Left ventricle myocardium inferior (tissue), 1 donor: ENCODE results near the gene SLC4A4. TPM values are rescaled to one million over a fixed set of nuclear protein-coding genes. Genes with fewer than 3 reads are reported as not detected.

Experiments
- DNase-seq: peaks from one replicate; pipeline ENCODE4 v3.0.0-alpha.2; 2020
- H3K27ac ChIP-seq: fragments of 200-600 bp; replicated peaks from 2 replicates; pipeline ENCODE4 v1.8.0; 2021
- H3K27me3 ChIP-seq: fragments of 200-600 bp; 2 replicates; pipeline ENCODE4 v1.8.0; 2021; ENCODE audit warnings: low read depth
- H3K36me3 ChIP-seq: fragments of 200-600 bp; 2 replicates; pipeline ENCODE4 v1.8.0; 2021
- H3K4me1 ChIP-seq: fragments of 200-600 bp; 2 replicates; pipeline ENCODE4 v1.8.0; 2021
- H3K4me3 ChIP-seq: fragments of 200-600 bp; 2 replicates; pipeline ENCODE4 v1.8.0; 2021; ENCODE audit warnings: mild to moderate bottlenecking, moderate library complexity
- H3K9me3 ChIP-seq: fragments of 200-600 bp; replicated peaks from 2 replicates; pipeline ENCODE4 v1.8.0; 2021
- intact Hi-C: fragments of 100-400 bp; cut with micrococcal nuclease; formaldehyde crosslinking; loops from one replicate; pipeline ENCODE4 v1.11.0; 2022
- total RNA-seq: library from RNA; stranded (reverse); fragmentation: NEBNext Ultra II Directional; extraction: Animal tissue kit (Norgen Biotek cat#: 25700); gene quantifications from one replicate; pipeline ENCODE4 v1.2.1, GENCODE V29; 2021
- TF ChIP-seq, protein P1 (sequence below): fragments of 200-600 bp; IDR thresholded peaks from 2 replicates; pipeline ENCODE4 v1.8.0; 2021; ENCODE audit warnings: antibody characterized with exemption, mild to moderate bottlenecking, borderline replicate concordance
- donor health status: DM: no; HTN: yes; CAD: no; lungs with severe emphysema.

The SLC4A4 gene
- total RNA-seq, 1 donor from 2014 or later = 29.8 TPM

DNA sequence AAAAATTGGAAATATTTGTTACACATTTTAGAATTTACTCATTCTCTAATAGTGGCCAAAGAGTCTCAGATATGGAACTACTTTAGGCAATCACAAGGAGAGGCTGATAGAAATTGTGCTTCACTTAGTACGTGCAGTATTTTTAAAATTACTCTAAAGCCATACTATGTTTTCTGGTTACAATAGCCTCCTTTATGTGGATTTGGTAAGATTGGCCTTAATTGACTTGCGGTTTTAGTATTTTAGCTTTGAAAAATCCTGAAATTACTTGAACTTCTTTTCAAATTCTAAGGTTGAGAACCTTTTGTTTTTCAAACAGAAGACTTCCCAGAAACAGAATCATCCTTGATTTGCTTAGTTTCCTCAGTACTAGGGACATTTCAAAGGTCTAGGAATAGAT, 215.2 kb downstream of the SLC4A4 start:
- intact Hi-C loops = no loop called here
- no peak overlapping the region for H3K27ac ChIP-seq
- no peak for DNase-seq

DNA sequence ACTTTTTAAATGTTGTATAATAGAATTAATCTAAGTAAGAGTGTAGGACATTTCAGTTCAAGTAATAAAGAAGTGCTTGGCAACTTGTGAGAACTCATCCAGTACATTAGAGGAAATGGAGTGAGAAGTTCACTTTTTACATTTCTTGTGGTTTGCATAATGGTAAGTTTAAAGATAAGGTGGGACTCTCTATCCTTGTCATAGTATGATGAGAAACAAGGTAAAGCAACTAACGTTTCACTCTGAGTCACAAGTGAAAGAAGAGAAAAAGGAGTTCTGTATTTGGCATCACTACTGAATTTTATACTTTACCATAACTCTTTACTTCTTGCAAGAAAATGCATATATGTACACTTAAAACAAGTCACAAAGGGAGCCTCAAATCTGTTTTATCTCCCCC, 219.4 kb downstream of the SLC4A4 start:
- intact Hi-C loops = no loop called here
- Histone ChIP-seq H3K4me3 (no peak overlapping the region), H3K36me3 (no peaks in the 10 kb centered on the region), H3K4me1 (no peaks in the 10 kb centered on the region), H3K9me3 (no peaks in the 10 kb centered on the region), H3K27me3 (no peaks in the 10 kb centered on the region), H3K27ac (no peak overlapping the region)
- TF ChIP-seq, protein P1, sequence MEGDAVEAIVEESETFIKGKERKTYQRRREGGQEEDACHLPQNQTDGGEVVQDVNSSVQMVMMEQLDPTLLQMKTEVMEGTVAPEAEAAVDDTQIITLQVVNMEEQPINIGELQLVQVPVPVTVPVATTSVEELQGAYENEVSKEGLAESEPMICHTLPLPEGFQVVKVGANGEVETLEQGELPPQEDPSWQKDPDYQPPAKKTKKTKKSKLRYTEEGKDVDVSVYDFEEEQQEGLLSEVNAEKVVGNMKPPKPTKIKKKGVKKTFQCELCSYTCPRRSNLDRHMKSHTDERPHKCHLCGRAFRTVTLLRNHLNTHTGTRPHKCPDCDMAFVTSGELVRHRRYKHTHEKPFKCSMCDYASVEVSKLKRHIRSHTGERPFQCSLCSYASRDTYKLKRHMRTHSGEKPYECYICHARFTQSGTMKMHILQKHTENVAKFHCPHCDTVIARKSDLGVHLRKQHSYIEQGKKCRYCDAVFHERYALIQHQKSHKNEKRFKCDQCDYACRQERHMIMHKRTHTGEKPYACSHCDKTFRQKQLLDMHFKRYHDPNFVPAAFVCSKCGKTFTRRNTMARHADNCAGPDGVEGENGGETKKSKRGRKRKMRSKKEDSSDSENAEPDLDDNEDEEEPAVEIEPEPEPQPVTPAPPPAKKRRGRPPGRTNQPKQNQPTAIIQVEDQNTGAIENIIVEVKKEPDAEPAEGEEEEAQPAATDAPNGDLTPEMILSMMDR = no peak
- DNase-seq = no peak

More for the DNA sequence above, 215.2 kb downstream of the SLC4A4 start:
- no peak overlapping the region for H3K4me3 ChIP-seq
- H3K4me1 ChIP-seq = peaks cover 8% of the 10 kb centered on the region
- H3K9me3 ChIP-seq = no peaks in the 10 kb centered on the region
- no peaks in the 10 kb centered on the region for H3K36me3 ChIP-seq
- TF ChIP-seq, protein P1 = no peak
- no peaks in the 10 kb centered on the region for H3K27me3 ChIP-seq

DNA sequence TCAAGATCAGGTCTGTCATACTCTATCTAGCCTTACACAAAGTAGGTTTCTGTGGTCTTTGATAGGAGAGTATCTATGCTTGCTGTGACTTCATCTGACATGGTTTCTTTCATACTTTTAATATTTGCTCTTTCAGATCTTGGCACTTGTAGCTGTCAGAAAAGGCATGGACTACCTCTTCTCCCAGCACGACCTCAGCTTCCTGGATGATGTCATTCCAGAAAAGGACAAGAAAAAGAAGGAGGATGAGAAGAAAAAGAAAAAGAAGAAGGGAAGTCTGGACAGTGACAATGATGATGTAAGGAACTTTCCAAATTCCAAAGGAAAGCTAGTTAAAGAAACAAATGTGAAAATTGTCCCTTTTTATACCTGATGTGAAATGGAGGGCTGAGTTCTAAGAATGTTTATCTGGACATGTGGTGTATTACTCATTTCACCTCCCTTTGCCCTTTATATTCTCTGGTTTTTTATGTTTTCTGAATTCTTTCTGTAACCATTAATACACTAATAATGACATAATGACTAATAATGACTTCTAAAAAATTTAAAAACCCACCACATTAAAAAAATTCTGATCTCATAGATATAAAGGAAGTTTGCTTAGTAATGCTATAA, 221.2 kb downstream of the SLC4A4 start:
- Histone ChIP-seq H3K4me3 (no peak overlapping the region), H3K4me1 (no peaks in the 10 kb centered on the region), H3K36me3 (no peaks in the 10 kb centered on the region), H3K9me3 (no peaks in the 10 kb centered on the region), H3K27ac (no peak overlapping the region), H3K27me3 (no peaks in the 10 kb centered on the region)
- intact Hi-C loops = no loop called here
- DNase-seq = no peak
- TF ChIP-seq, protein P1 = no peak

DNA sequence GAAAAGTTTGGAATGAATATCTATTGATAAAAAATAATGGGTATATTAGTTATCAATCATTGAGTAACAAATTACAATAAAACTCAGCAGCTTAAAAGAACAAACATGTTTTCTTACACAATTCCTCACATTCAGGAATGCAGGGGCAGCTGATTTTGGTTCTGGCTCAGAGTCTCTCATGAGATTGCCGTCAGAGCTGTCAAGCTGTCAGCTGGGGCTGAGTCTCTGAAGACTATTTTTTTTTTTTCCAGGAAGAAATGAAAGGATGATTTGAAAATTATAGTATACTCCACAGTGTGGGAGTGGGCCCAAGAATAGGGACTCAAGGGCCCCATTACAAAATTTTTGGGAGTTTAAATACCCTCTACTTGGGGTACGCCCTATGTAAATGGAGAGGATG, 226.0 kb downstream of the SLC4A4 start:
- no peak overlapping the region for H3K27ac ChIP-seq
- no peaks in the 10 kb centered on the region for H3K27me3 ChIP-seq
- no peaks in the 10 kb centered on the region for H3K4me1 ChIP-seq
- H3K9me3 ChIP-seq = no peaks in the 10 kb centered on the region
- no peaks in the 10 kb centered on the region for H3K36me3 ChIP-seq
- no peak for DNase-seq
- H3K4me3 ChIP-seq = no peak overlapping the region
- intact Hi-C loops = no loop called here
- TF ChIP-seq, protein P1 = no peak

DNA sequence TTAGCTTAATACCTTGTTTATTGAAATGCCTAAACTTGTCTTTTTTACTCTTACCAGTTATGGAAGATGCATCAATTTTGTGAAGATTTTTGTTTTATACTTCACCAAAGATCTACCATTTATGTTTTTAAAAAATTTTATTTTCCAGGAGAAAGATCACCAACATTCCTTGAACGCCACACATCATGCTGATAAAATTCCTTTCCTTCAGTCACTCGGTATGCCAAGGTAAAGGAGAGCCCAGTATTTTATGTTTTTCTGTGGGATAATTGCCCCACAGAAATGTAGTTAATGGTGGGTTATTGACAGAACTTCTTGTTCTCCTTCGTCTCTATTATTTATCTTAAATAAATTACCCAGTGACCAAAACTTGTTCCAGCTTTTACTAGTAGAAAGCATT, 228.0 kb downstream of the SLC4A4 start:
- intact Hi-C loops = no loop called here
- no peak for DNase-seq
- H3K27me3 ChIP-seq = no peaks in the 10 kb centered on the region

More for the DNA sequence above, 228.0 kb downstream of the SLC4A4 start:
- Histone ChIP-seq H3K4me1 (no peaks in the 10 kb centered on the region), H3K4me3 (no peak overlapping the region), H3K27ac (no peak overlapping the region), H3K36me3 (no peaks in the 10 kb centered on the region), H3K9me3 (no peaks in the 10 kb centered on the region)
- TF ChIP-seq, protein P1 = no peak
